ENCODE measurements around the gene AKIRIN2. TPM values are rescaled to one million over a fixed set of nuclear protein-coding genes. Genes with fewer than 3 reads are reported as not detected.

Gene AKIRIN2
- total and polyA plus RNA-seq, 4 donors: 20.9 to 63.1 (median 50.3) TPM

DNA sequence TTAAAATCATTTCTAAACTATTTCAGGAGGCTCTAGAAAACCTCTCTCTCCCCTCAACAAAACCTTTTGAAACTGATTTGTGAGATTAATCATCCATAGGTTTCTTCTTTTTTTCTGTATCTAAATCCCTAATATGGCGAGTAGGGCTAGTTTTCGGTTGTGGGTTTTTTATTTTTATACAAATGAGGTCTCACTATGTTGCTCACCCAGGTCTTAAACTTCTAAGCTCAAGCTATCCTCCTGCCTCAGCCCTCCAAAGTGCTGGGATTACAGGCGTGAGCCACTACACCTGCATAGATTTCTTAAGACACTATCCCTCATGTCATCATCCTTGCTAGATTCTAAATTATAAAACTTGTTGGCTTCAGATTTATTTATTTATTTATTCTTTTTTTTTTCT, 68.2 kb downstream of the AKIRIN2 start:
- Histone ChIP-seq H3K4me1 (ENCODE audit: control insufficient read depth in 5 of 5, insufficient read depth in 5 of 5, low read length in 5 of 5) (peaks cover 0 to 2% (median 0%) of the 10 kb centered on the region in 5 donors), H3K9ac (ENCODE audit: insufficient read depth in 1 of 2, low read length in 2 of 2) (no peak overlapping the region), H3K27ac (ENCODE audit: low read depth in 1 of 2, low read length in 1 of 2) (no peak overlapping the region), H3K27me3 (ENCODE audit: control insufficient read depth in 3 of 3, insufficient read depth in 3 of 3, low read length in 2 of 3) (no peaks in the 10 kb centered on the region), H3K4me3 (no peak overlapping the region), H3K9me3 (ENCODE audit: control insufficient read depth in 4 of 4, insufficient read depth in 3 of 4, low read length in 3 of 4) (no peaks in the 10 kb centered on the region), H3K36me3 (ENCODE audit: control insufficient read depth in 4 of 4, insufficient read depth in 4 of 4, low read length in 4 of 4) (peaks cover 2 to 19% (median 9%) of the 10 kb centered on the region in 4 donors)
- ATAC-seq (ENCODE audit: insufficient read depth, low FRiP score) (no peak), DNase-seq (no peak)
- 97 to 99% methylated on average over 3 of the region's 3 CpGs for WGBS, 2 donors
- TF ChIP-seq CTCF (IDR thresholded peaks at IDR 0.05; ENCODE audit: control extremely low read depth, extremely low read depth): no peak

GRCh38 chr6:87630746-87631145, 71.3 kb downstream of the AKIRIN2 start:
- H3K27ac ChIP-seq (ENCODE audit: low read depth in 1 of 2, low read length in 1 of 2): no peak overlapping the region
- DNase-seq: no peak
- WGBS, 2 donors: 86 to 100% methylated on average over 1 of the region's 1 CpG
- peaks cover 0 to 2% (median 0%) of the 10 kb centered on the region in 5 donors for H3K4me1 ChIP-seq (ENCODE audit: control insufficient read depth in 5 of 5, insufficient read depth in 5 of 5, low read length in 5 of 5)
- H3K9ac ChIP-seq (ENCODE audit: insufficient read depth in 1 of 2, low read length in 2 of 2): no peak overlapping the region
- no peak for TF ChIP-seq CTCF (IDR thresholded peaks at IDR 0.05; ENCODE audit: control extremely low read depth, extremely low read depth)
- H3K4me3 ChIP-seq: no peak overlapping the region
- H3K27me3 ChIP-seq (ENCODE audit: control insufficient read depth in 3 of 3, insufficient read depth in 3 of 3, low read length in 2 of 3): no peaks in the 10 kb centered on the region
- no peak for ATAC-seq (ENCODE audit: insufficient read depth, low FRiP score)
- peaks cover 1 to 12% (median 6%) of the 10 kb centered on the region in 4 donors for H3K36me3 ChIP-seq (ENCODE audit: control insufficient read depth in 4 of 4, insufficient read depth in 4 of 4, low read length in 4 of 4)
- no peaks in the 10 kb centered on the region for H3K9me3 ChIP-seq (ENCODE audit: control insufficient read depth in 4 of 4, insufficient read depth in 3 of 4, low read length in 3 of 4)

DNA sequence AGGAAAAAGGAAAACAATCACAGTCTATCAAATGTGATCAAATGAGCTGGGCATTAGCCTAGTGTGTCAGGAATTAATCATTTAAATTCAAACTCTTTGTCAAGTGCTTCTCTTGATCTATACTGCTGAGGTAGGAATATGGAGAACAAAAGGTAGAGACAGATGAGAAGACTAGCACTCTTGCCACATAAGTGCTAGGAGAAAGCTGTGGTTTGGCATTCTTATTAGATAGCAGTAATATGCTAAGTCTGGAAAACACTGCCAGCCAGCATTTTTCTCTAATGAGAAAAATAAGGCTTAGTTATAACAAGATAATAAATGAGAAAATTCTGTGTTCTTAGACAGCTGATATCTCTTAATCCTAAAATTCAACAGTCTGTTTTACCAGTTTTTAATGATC, 73.2 kb downstream of the AKIRIN2 start:
- ATAC-seq (ENCODE audit: insufficient read depth, low FRiP score): no peak
- H3K36me3 ChIP-seq (ENCODE audit: control insufficient read depth in 4 of 4, insufficient read depth in 4 of 4, low read length in 4 of 4): peaks cover 0 to 4% (median 3%) of the 10 kb centered on the region in 4 donors

More for the DNA sequence above, 73.2 kb downstream of the AKIRIN2 start:
- no peak for DNase-seq
- no peak overlapping the region for H3K9ac ChIP-seq (ENCODE audit: insufficient read depth in 1 of 2, low read length in 2 of 2)
- H3K4me1 ChIP-seq (ENCODE audit: control insufficient read depth in 5 of 5, insufficient read depth in 5 of 5, low read length in 5 of 5): peaks cover 0 to 2% (median 0%) of the 10 kb centered on the region in 5 donors
- H3K27ac ChIP-seq (ENCODE audit: low read depth in 1 of 2, low read length in 1 of 2): no peak overlapping the region
- no peaks in the 10 kb centered on the region for H3K27me3 ChIP-seq (ENCODE audit: control insufficient read depth in 3 of 3, insufficient read depth in 3 of 3, low read length in 2 of 3)
- no peaks in the 10 kb centered on the region for H3K9me3 ChIP-seq (ENCODE audit: control insufficient read depth in 4 of 4, insufficient read depth in 3 of 4, low read length in 3 of 4)
- no peak overlapping the region for H3K4me3 ChIP-seq
- TF ChIP-seq CTCF (IDR thresholded peaks at IDR 0.05; ENCODE audit: control extremely low read depth, extremely low read depth): no peak
